ENCODE measurements around the gene PIGT. TPM values are rescaled to one million over a fixed set of nuclear protein-coding genes. Genes with fewer than 3 reads are reported as not detected.

PIGT gene
- total RNA-seq, 2 donors from 2014 or later, result 83.3 to 90.1 TPM

- Mint-ChIP-seq H3K36me3 (ENCODE audit: low read depth) (peaks cover 3% of the 10 kb centered on the region), H3K4me3 (peak overlapping the region; percentile 57), H3K27ac (peak overlapping the region; percentile 55), H3K4me1 (peaks cover 39% of the 10 kb centered on the region), H3K9me3 (no peaks in the 10 kb centered on the region), H3K27me3 (ENCODE audit: insufficient read depth) (peaks cover 12% of the 10 kb centered on the region)
- TF ChIP-seq CTCF (conservative IDR thresholded peaks at IDR 0.05), result no peak
- 68 to 80% methylated on average over 8 to 9 of the region's 9 CpGs for WGBS, 2 experiments (ENCODE audit: insufficient coverage in 1 of 2, insufficient read length in 1 of 2)
- H3K9ac ChIP-seq (ENCODE audit: extremely low read depth, low read length, poor library complexity, severe bottlenecking), result no peak overlapping the region
- DNase-seq, result no peak
- peaks cover 34% of the 10 kb centered on the region for H3K4me1 ChIP-seq (ENCODE audit: control insufficient read depth, insufficient read depth, low read length)
- no peak overlapping the region for H3K27ac ChIP-seq (ENCODE audit: low read depth, low read length)
- no peak overlapping the region for H3K4me3 ChIP-seq (ENCODE audit: low read length)
- no peaks in the 10 kb centered on the region for H3K27me3 ChIP-seq (ENCODE audit: control insufficient read depth, insufficient read depth, low read length, poor library complexity, severe bottlenecking)
- peaks cover 24% of the 10 kb centered on the region for H3K36me3 ChIP-seq (ENCODE audit: control insufficient read depth, insufficient read depth, low read length)
- no peaks in the 10 kb centered on the region for H3K9me3 ChIP-seq (ENCODE audit: control insufficient read depth, low read length)
These were observed 41.9 kb upstream of the PIGT start for GRCh38 chr20:45374101-45374467.

- no peak for DNase-seq
- Histone ChIP-seq H3K4me3 (ENCODE audit: low read length) (no peak overlapping the region), H3K27me3 (ENCODE audit: control insufficient read depth, insufficient read depth, low read length, poor library complexity, severe bottlenecking) (no peaks in the 10 kb centered on the region), H3K9ac (ENCODE audit: extremely low read depth, low read length, poor library complexity, severe bottlenecking) (no peak overlapping the region), H3K9me3 (ENCODE audit: control insufficient read depth, low read length) (no peaks in the 10 kb centered on the region), H3K36me3 (ENCODE audit: control insufficient read depth, insufficient read depth, low read length) (peaks cover 20% of the 10 kb centered on the region), H3K27ac (ENCODE audit: low read depth, low read length) (no peak overlapping the region), H3K4me1 (ENCODE audit: control insufficient read depth, insufficient read depth, low read length) (peaks cover 38% of the 10 kb centered on the region)
- Mint-ChIP-seq H3K27me3 (ENCODE audit: insufficient read depth) (peaks cover 12% of the 10 kb centered on the region), H3K27ac (no peak overlapping the region), H3K9me3 (no peaks in the 10 kb centered on the region), H3K4me3 (no peak overlapping the region), H3K4me1 (peaks cover 43% of the 10 kb centered on the region), H3K36me3 (ENCODE audit: low read depth) (peaks cover 3% of the 10 kb centered on the region)
- 94 to 95% methylated on average over 14 of the region's 14 CpGs for WGBS, 2 experiments (ENCODE audit: insufficient coverage in 1 of 2, insufficient read length in 1 of 2)
- no peak for TF ChIP-seq CTCF (conservative IDR thresholded peaks at IDR 0.05)
These were observed 41.0 kb upstream of the PIGT start for GRCh38 chr20:45374966-45375365.

- peaks cover 11% of the 10 kb centered on the region for H3K36me3 ChIP-seq (ENCODE audit: control insufficient read depth, insufficient read depth, low read length)
- Mint-ChIP-seq H3K9me3 (no peaks in the 10 kb centered on the region), H3K36me3 (ENCODE audit: low read depth) (peaks cover 6% of the 10 kb centered on the region), H3K27me3 (ENCODE audit: insufficient read depth) (peaks cover 10% of the 10 kb centered on the region), H3K4me3 (no peak overlapping the region), H3K4me1 (peaks cover 42% of the 10 kb centered on the region), H3K27ac (peak overlapping the region; percentile 87)
- H3K27ac ChIP-seq (ENCODE audit: low read depth, low read length), result peak overlapping the region; percentile 74
- no peak for DNase-seq
- no peaks in the 10 kb centered on the region for H3K9me3 ChIP-seq (ENCODE audit: control insufficient read depth, low read length)
- 80 to 96% methylated on average over 4 to 11 of the region's 11 CpGs for WGBS, 2 experiments (ENCODE audit: insufficient coverage in 1 of 2, insufficient read length in 1 of 2)
- peaks cover 35% of the 10 kb centered on the region for H3K4me1 ChIP-seq (ENCODE audit: control insufficient read depth, insufficient read depth, low read length)
- peak overlapping the region; percentile 70 for H3K9ac ChIP-seq (ENCODE audit: extremely low read depth, low read length, poor library complexity, severe bottlenecking)
- no peaks in the 10 kb centered on the region for H3K27me3 ChIP-seq (ENCODE audit: control insufficient read depth, insufficient read depth, low read length, poor library complexity, severe bottlenecking)
- H3K4me3 ChIP-seq (ENCODE audit: low read length), result peak overlapping the region; percentile 47
- TF ChIP-seq CTCF (conservative IDR thresholded peaks at IDR 0.05), result no peak
These were observed 38.7 kb upstream of the PIGT start for GRCh38 chr20:45377269-45377668.

All from endodermal cell (in vitro differentiated cells).